Stromal cell of bone marrow (primary cell): ENCODE measurements around the gene HOXD11.

ENCODE experiments used
- DNase-seq: peaks from one replicate; pipeline ENCODE4 v3.0.0-alpha.2; 2012; ENCODE audit warnings: low read depth

HOXD11 gene

DNA sequence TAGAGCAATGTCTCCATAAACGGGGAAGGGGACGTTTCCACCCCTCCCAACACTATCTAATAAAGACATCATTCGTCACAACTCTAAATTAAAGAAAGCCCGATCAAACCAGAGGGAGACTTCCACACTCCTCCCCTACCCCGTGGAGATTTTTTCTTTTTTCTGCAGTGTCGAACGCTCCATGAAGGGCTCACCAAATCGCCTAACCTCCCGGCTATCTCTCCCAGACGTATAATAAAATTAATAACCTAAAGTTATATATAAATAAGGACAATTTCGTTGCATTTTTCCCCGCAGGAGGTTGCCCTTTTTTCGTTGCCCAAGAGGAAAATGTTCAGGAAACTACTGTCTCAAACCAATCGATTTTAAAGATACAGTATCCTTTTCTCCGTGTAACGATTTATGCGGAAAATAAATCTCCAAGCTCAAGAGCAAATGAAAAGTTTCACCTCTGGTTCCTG, 25.7 kb upstream of the HOXD11 start:
- DNase-seq = no peak

- no peak for DNase-seq
Observed at GRCh38 chr2:176081837-176082524, 25.1 kb upstream of the HOXD11 start.

DNA sequence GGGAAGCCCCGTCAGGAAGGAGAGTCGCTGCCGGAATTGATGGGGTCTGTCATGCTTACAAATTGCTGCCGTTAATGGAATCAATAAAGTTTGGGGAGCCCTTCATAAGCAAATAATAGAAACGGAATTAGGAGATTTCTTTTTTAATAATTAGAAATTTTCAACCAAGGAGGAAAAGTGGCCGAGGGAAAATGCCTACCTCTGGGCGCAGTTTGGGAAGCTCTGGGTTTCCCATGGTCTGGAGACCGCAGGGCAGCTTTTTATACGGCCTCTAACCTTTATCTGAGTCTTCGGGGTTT, 24.6 kb upstream of the HOXD11 start:
- no peak for DNase-seq

GRCh38 chr2:176082824-176083751, 24.0 kb upstream of the HOXD11 start:
- DNase-seq = no peak

GRCh38 chr2:176083796-176084261, 23.3 kb upstream of the HOXD11 start, which contains the start of gene EVX2:
Gene EVX2 (minus strand): TSS chr2:176083962. CDS start chr2:176083776, 186 bp downstream.
- no peak for DNase-seq

- DNase-seq = no peak
Observed at GRCh38 chr2:176084611-176085119, 22.4 kb upstream of the HOXD11 start.

DNA sequence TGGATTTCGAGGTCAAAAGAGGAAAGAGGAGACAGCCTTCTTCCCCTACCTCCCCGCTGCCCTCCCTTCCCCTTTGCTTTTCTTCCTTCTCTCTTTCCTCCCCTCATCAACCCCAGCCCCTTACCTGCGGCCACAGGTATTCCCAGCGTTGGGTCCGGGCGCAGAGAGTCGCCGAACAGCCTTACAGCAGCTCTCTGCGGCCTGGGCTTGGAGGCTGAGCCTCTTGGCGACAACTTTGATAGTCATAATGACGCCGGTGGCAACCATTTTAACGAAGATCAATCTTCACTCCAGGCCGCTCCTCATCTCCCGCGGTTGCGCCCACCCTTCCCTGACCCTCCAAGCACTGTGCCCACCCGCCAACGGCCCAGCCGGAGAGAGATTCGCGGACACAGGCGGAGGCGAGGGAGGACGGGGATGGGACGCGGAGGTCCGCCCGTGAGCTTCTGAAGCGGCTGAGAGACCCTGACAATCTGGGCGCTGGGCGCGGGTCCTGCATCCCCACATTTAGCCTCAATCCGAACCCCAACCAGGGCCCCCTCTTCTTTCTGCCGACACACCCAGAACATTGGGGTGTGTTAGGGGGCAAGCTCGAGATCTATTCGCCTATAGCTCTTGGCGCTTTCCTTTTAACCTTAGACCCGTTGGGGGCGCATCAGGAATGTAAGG, 21.8 kb upstream of the HOXD11 start:
- DNase-seq = no peak

DNA sequence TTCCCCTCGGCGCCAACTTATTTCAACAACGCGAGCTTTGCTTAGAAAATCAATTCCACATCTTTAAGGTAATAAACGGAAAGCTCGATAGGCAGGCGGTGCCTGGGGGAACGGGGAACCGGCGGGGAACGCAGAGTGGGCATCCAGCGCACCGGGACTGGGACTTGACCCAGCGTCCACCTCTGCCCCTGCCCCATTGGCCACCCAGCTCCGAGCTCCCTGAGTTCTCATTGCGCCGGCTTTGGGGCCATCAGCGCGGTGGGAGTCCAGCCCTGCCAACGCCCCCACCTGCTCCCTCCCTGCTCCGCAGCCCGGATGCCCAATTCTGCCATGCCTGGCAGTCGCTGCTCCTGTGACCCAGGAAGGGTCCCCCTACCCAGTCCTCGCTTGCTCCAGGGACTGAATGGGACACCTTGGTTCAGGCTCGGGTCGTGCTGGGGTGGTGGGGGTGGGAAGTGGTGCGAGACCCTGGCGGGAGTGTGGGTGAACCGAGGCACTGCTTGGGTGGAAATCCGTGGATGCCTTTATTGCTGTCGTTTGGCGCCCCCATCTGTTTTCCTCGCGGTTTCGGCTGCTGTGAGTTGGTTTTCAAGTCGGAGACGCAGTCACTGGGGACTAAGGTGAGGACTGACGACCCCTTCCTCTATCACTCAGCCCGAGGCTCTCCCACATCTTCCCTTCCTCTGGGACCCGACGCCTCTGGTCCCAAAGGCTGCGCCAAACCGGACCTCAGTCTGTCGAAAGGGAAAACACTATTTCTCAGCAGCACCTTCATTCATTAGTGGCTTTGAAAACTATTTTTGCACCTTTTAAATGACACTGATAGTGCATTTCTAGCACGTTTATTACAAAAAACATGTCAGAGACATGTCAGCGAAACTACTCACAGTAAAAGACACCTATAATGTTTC, 21.0 kb upstream of the HOXD11 start:
- DNase-seq = no peak

- no peak for DNase-seq
Observed at GRCh38 chr2:176087330-176088047, 19.6 kb upstream of the HOXD11 start.

DNA sequence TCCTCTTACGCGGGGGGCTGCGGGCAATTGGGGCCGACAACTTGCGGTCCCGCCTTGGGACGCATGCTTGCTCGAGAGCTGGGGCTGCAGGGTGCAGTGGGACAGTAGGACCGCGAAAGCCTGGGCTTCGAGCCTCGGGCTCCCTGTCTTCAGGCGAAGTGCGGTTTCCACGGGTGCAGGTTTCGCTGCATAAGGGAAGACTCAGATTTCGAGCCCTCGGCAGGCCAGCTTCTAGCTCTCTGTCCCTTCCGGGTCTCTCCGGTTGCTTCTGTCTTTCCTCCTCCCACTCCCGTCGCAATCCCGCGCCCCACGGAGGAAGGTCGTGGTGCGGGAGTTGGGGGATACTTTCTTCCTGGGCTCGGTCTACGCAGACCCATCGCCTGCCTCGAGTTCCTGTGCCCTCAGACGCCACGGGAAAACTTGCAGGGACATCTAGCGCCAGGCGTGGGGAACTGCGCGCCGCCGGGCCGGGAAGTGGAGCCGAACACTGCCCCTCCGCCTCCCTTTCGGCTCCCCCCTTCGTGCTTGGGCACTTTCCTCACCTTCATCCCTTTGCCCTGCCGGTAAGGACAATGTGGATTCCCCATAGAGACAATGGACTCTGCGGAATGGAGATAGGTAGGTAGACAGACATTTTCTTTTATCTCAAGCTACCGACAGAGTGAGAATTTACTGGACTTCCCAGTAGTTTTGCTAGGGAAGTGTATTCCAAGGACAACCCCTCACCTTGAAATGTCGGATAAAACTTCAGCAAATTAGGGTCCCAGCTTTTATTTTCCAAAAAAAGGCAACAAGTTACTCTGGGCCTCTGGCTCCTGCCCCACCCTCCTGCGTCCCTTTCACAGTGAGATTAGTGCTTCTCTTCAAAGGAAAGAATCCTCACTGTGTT, 18.8 kb upstream of the HOXD11 start:
- no peak for DNase-seq

DNA sequence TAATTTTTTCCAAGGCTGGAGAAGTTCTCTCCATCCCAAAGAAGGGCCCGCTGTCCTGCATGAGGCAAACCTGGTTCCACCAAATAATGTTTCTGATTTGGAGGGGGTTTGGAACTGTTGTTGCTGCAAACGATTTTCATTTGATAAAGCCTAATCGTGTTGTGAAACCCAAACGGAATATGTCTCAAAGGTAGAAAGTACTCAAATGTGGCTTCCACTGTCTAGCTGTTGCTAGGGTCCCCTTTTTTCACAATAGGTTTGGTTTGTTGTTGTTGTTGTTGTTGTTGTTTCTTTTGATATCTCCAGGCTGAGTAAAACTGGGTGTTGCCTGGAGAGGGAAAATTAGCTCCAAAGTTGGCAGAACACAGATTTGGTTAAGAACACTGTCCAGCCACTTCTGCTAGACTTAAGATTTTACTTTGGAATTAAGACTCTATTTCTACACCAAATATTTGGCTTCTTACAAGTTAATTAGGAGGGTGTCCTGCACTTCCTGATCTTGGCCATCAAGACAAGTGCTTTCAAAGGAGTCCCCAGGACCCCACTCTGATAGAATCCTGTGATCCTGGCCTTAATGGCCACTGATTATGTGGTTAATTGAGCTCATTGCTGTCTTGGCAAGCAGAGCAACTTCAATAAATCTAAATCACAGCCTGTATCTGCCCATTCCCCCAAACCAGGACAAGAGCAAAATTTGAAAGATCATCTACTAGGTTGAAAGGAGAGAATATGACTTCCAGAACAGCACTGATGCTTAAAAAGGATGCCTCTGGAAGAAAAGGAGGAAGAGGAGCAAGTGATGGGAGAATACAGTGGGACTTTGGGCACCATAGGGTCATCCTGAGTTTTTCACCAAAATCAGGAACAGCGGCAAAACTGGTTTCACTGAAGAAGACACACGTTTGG, 17.9 kb upstream of the HOXD11 start:
- DNase-seq = no peak

- DNase-seq = no peak
Observed at GRCh38 chr2:176089843-176090395, 17.2 kb upstream of the HOXD11 start.

- DNase-seq = no peak
Observed at GRCh38 chr2:176090862-176091261, 16.2 kb upstream of the HOXD11 start.

- DNase-seq = no peak
Observed at GRCh38 chr2:176091329-176092258, 15.5 kb upstream of the HOXD11 start.

DNA sequence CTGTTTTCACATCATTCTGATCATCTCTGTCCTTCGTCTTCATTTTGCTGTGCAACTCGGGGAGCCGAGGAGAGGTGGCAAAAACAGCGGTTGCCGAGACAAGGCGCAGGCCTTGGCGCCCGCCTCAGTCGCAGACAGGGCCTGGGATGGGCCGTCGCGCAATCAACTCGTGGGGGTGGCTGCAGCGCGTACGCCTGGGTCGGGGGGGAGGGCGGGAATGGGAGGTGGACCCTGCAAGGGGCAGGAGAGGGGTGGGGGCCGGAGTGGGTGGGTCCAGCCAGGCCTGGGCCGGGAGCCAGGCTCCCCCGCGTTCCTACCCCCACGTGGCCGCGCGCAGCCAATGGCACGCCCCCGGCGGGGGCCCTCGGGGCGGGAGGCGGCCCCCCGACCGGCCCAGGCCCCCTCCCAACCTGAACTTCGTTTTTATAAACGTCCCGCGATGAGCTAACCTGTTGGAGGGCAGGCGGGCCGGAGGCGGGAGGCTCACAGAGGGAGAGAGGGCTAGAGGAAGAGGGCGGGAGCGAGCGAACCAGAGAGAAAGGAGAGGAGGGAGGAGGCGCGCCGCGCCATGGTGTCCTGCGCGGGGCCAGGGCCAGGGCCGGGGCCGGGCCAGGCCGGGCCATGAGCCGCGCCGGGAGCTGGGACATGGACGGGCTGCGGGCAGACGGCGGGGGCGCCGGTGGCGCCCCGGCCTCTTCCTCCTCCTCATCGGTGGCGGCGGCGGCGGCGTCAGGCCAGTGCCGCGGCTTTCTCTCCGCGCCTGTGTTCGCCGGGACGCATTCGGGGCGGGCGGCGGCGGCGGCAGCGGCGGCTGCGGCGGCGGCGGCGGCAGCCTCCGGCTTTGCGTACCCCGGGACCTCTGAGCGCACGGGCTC, 14.6 kb upstream of the HOXD11 start, which contains the start of gene HOXD13:
TSS of gene HOXD13 (plus strand) at position 452 of the 875 bp plus-strand sequence. CDS start at position 622, 170 bp downstream.
- DNase-seq = no peak
